ENCODE measurements around the gene PLA2R1. TPM values are rescaled to one million over a fixed set of nuclear protein-coding genes. Genes with fewer than 3 reads are reported as not detected.
"Not testable (repeated sequence)": the region's sequence is repeated elsewhere in the genome, so short reads cannot be mapped to it uniquely, and the experiment has no call there.

The PLA2R1 gene
- polyA plus RNA-seq, 1 of the 3 experiments (the other 2 are of a cell fraction): not detected

GRCh38 chr2:159973325-159973724, 89.1 kb downstream of the PLA2R1 start:
- TF ChIP-seq REST (IDR thresholded peaks at IDR 0.05; ENCODE audit: low read depth, low read length): peak; percentile 86
- TF ChIP-seq RXRA (IDR thresholded peaks at IDR 0.05; ENCODE audit: borderline replicate concordance, low read depth): no peak
- WGBS (ENCODE audit: low lambda C conversion rate): 70% methylated on average over 1 of the region's 1 CpG
- ChIA-PET POLR2A (no interaction called here), CTCF (interaction anchor here (1.1 kb wide), 3 partner anchors 12 to 166 kb away, joined by 3 to 5 read pairs (median 3); no protein-coding TSS in a partner anchor)
- no peak overlapping the region for H3K4me3 ChIP-seq (ENCODE audit: low read depth in 2 of 2, low read length in 1 of 2)
- no peaks in the 10 kb centered on the region for H3F3A ChIP-seq (replicated peaks; ENCODE audit: insufficient read depth)
- H4K20me1 ChIP-seq (ENCODE audit: insufficient read depth): no peaks in the 10 kb centered on the region
- no peak overlapping the region for H3K27ac ChIP-seq (ENCODE audit: low read depth in 2 of 2, low read length in 1 of 2)
- DNase-seq: no peak
- H3K36me3 ChIP-seq (replicated peaks in 1 of 2; ENCODE audit: control insufficient read depth in 1 of 2, insufficient read depth in 2 of 2, low read length in 1 of 2): no peaks in the 10 kb centered on the region
- H2AFZ ChIP-seq (ENCODE audit: low read depth): no peak overlapping the region
- no peaks in the 10 kb centered on the region for H3K79me2 ChIP-seq (ENCODE audit: insufficient read depth)
- no peaks in the 10 kb centered on the region for H3K9me2 ChIP-seq
- no peak overlapping the region for H3K9ac ChIP-seq
- no peaks in the 10 kb centered on the region for H3K4me1 ChIP-seq (ENCODE audit: control insufficient read depth in 1 of 2, insufficient read depth in 2 of 2, low read depth in 1 of 2, low read length in 1 of 2)
- H3K9me3 ChIP-seq: no peaks in the 10 kb centered on the region
- H3K4me2 ChIP-seq: no peak overlapping the region
- H3K27me3 ChIP-seq (ENCODE audit: insufficient read depth): no peaks in the 10 kb centered on the region

GRCh38 chr2:159971365-159972152, 90.9 kb downstream of the PLA2R1 start:
- H3K79me2 ChIP-seq (ENCODE audit: insufficient read depth): no peaks in the 10 kb centered on the region
- no peak overlapping the region for H3K4me2 ChIP-seq
- 77% methylated on average over 7 of the region's 7 CpGs for WGBS (ENCODE audit: low lambda C conversion rate)
- no peaks in the 10 kb centered on the region for H3K36me3 ChIP-seq (replicated peaks in 1 of 2; ENCODE audit: control insufficient read depth in 1 of 2, insufficient read depth in 2 of 2, low read length in 1 of 2)
- no peak overlapping the region for H3K9ac ChIP-seq
- POLR2A ChIA-PET: no interaction called here
- no peaks in the 10 kb centered on the region for H3K4me1 ChIP-seq (ENCODE audit: control insufficient read depth in 1 of 2, insufficient read depth in 2 of 2, low read depth in 1 of 2, low read length in 1 of 2)
- no peaks in the 10 kb centered on the region for H3K9me3 ChIP-seq
- no peak overlapping the region for H3K4me3 ChIP-seq (ENCODE audit: low read depth in 2 of 2, low read length in 1 of 2)
- CTCF ChIA-PET: no interaction called here
- H2AFZ ChIP-seq (ENCODE audit: low read depth): no peak overlapping the region
- no peaks in the 10 kb centered on the region for H3K9me2 ChIP-seq
- no peak overlapping the region for H3K27ac ChIP-seq (ENCODE audit: low read depth in 2 of 2, low read length in 1 of 2)
- H3F3A ChIP-seq (replicated peaks; ENCODE audit: insufficient read depth): no peaks in the 10 kb centered on the region
- no peaks in the 10 kb centered on the region for H4K20me1 ChIP-seq (ENCODE audit: insufficient read depth)
- no peak for DNase-seq
- TF ChIP-seq TAF1 (IDR thresholded peaks at IDR 0.05; ENCODE audit: borderline replicate concordance, low read depth, low read length) (no peak), TCF12 (IDR thresholded peaks at IDR 0.05) (no peak), NFIC (IDR thresholded peaks at IDR 0.05; ENCODE audit: borderline replicate concordance) (no peak), USF1 (IDR thresholded peaks at IDR 0.05; ENCODE audit: borderline replicate concordance, low read depth) (no peak), RCOR1 (IDR thresholded peaks at IDR 0.05; ENCODE audit: low read length) (no peak), CHD2 (IDR thresholded peaks at IDR 0.05; ENCODE audit: low read length, partially characterized antibody) (no peak), EZH2phosphoT487 (IDR thresholded peaks at IDR 0.05; ENCODE audit: borderline replicate concordance, low read depth) (no peak), RXRA (IDR thresholded peaks at IDR 0.05; ENCODE audit: borderline replicate concordance, low read depth) (no peak), SIN3A (IDR thresholded peaks at IDR 0.05; ENCODE audit: borderline replicate concordance, low read depth, low read length) (no peak), TEAD4 (IDR thresholded peaks at IDR 0.05; ENCODE audit: borderline replicate concordance, insufficient read depth) (no peak), RFX5 (IDR thresholded peaks at IDR 0.05; ENCODE audit: low read length) (no peak), PBX3 (IDR thresholded peaks at IDR 0.05) (no peak), MEF2A (IDR thresholded peaks at IDR 0.05; ENCODE audit: borderline replicate concordance, low read depth) (no peak), FOXJ3 (CRISPR knock-in tag; IDR thresholded peaks at IDR 0.05) (no peak)
- H3K27me3 ChIP-seq (ENCODE audit: insufficient read depth): no peaks in the 10 kb centered on the region

GRCh38 chr2:159970548-159970947, 91.9 kb downstream of the PLA2R1 start:
- H3K4me1 ChIP-seq (ENCODE audit: control insufficient read depth in 1 of 2, insufficient read depth in 2 of 2, low read depth in 1 of 2, low read length in 1 of 2); H3K9me2 ChIP-seq; H4K20me1 ChIP-seq (ENCODE audit: insufficient read depth); H3K79me2 ChIP-seq (ENCODE audit: insufficient read depth); H3K36me3 ChIP-seq (replicated peaks in 1 of 2; ENCODE audit: control insufficient read depth in 1 of 2, insufficient read depth in 2 of 2, low read length in 1 of 2); H3K27ac ChIP-seq (ENCODE audit: low read depth in 2 of 2, low read length in 1 of 2); H3K9ac ChIP-seq; DNase-seq; H3K4me2 ChIP-seq; POLR2A ChIA-PET; H3K4me3 ChIP-seq (ENCODE audit: low read depth in 2 of 2, low read length in 1 of 2); H3F3A ChIP-seq (replicated peaks; ENCODE audit: insufficient read depth); H3K9me3 ChIP-seq; H3K27me3 ChIP-seq (ENCODE audit: insufficient read depth); H2AFZ ChIP-seq (ENCODE audit: low read depth): not testable (repeated sequence)
- WGBS (ENCODE audit: low lambda C conversion rate): 87% methylated on average over 1 of the region's 1 CpG
- CTCF ChIA-PET: interaction anchor here (0.7 to 0.8 kb wide), 2 partner anchors 200 to 226 kb away, joined by 3 read pairs; no protein-coding TSS in a partner anchor

Data from SK-N-SH (cell line).